Measurements from ENCODE around the gene B3GLCT. TPM values are rescaled to one million over a fixed set of nuclear protein-coding genes. Genes with fewer than 3 reads are reported as not detected.

The B3GLCT gene
- total RNA-seq, 2 donors from 2014 or later = 5.6 to 7.3 TPM

GRCh38 chr13:31374682-31375081 is 174.9 kb downstream of the B3GLCT start:
- DNase-seq (ENCODE audit: low spot score) = no peak
- intact Hi-C loops (cut with DNase I) = no loop called here

GRCh38 chr13:31377946-31378345 is 178.2 kb downstream of the B3GLCT start:
- intact Hi-C loops (cut with DNase I) = no loop called here
- no peak for DNase-seq (ENCODE audit: low spot score)

DNA sequence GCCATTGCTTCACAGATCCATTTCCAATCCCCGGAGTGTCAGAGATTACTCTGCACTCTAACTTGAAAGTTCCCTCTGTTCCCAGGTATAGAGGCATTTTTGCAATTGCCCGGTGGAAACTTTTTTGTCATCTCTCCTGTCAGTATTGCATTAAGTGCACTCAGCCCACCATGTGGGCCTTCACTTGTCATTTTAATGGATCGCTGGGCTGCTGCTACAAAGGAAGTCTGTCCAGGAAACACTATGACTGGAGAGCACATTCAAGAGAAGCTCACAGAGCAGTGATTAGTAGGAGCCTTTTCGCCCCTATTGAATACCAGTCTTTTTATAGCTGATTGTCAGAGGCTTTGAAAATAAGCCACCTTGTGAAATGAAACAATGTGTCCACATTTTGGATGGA is 180.9 kb downstream of the B3GLCT start:
- intact Hi-C loops (cut with DNase I) = no loop called here
- DNase-seq (ENCODE audit: low spot score) = no peak

Other genes with a start within 250 kb of the B3GLCT start
- gene HSPH1, start 38.1 kb upstream of the B3GLCT start, total RNA-seq = 10 to 100 TPM; 42.3 to 54.1 TPM

Measured in posterior vena cava (tissue), 2 donors.